IPS-NIHi11 (cell line): ENCODE measurements around the gene ZNF559.

Experiments
- DNase-seq: peaks from one replicate; pipeline ENCODE4 v3.0.0; 2012; ENCODE audit warnings: mixed read lengths, low spot score

ZNF559 gene

GRCh38 chr19:9354651-9355050 is 30.7 kb downstream of the ZNF559 start:
- DNase-seq = no peak

GRCh38 chr19:9362905-9363304 is 38.9 kb downstream of the ZNF559 start, which contains the start of gene ZNF177:
Gene ZNF177, plus strand, starts transcription at chr19:9363013. Its CDS starts 15,299 bp downstream, at chr19:9378312.
- DNase-seq = no peak

- no peak for DNase-seq
Observed at GRCh38 chr19:9370738-9371619, 47.0 kb downstream of the ZNF559 start.

GRCh38 chr19:9381361-9381785 is 57.4 kb downstream of the ZNF559 start:
- no peak for DNase-seq
